Measurements from ENCODE around the gene RHO. TPM values are rescaled to one million over a fixed set of nuclear protein-coding genes. Genes with fewer than 3 reads are reported as not detected.

RHO gene
- total and polyA plus RNA-seq, 10 of the 15 experiments (the other 5 are each of a cell fraction or from before 2014, with no cell fraction given): not detected

DNA sequence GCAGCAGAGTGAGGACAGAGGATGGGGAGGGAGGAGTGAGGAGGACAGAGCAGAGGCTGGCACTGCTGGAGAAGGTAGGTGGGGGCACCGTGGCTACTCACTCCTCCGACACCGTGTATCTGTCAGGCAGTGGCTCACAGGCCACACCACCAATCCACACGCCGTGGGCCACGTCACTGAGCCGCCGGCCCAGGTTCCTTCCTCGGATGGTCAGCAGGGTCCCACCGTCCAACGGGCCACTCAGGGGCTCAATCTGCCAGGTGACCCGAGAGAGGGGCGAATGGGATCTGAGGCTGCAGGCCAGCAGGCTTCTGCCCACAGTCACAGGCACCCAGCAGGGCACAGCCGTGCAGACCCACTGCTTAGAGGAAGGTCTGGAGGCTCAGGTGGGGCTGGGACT is 45.1 kb downstream of the RHO start (continued):
- no peak for TF ChIP-seq EP300 (IDR thresholded peaks at IDR 0.05; ENCODE audit: borderline replicate concordance in 1 of 2, control insufficient read depth in 1 of 2, low read depth in 2 of 2, low read length in 2 of 2)
- TF ChIP-seq, protein P1, sequence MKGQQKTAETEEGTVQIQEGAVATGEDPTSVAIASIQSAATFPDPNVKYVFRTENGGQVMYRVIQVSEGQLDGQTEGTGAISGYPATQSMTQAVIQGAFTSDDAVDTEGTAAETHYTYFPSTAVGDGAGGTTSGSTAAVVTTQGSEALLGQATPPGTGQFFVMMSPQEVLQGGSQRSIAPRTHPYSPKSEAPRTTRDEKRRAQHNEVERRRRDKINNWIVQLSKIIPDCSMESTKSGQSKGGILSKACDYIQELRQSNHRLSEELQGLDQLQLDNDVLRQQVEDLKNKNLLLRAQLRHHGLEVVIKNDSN (IDR thresholded peaks at IDR 0.05; ENCODE audit: borderline replicate concordance, extremely low read length, insufficient read depth, low read depth, low read length): no peak
- TF ChIP-seq, protein P2, sequence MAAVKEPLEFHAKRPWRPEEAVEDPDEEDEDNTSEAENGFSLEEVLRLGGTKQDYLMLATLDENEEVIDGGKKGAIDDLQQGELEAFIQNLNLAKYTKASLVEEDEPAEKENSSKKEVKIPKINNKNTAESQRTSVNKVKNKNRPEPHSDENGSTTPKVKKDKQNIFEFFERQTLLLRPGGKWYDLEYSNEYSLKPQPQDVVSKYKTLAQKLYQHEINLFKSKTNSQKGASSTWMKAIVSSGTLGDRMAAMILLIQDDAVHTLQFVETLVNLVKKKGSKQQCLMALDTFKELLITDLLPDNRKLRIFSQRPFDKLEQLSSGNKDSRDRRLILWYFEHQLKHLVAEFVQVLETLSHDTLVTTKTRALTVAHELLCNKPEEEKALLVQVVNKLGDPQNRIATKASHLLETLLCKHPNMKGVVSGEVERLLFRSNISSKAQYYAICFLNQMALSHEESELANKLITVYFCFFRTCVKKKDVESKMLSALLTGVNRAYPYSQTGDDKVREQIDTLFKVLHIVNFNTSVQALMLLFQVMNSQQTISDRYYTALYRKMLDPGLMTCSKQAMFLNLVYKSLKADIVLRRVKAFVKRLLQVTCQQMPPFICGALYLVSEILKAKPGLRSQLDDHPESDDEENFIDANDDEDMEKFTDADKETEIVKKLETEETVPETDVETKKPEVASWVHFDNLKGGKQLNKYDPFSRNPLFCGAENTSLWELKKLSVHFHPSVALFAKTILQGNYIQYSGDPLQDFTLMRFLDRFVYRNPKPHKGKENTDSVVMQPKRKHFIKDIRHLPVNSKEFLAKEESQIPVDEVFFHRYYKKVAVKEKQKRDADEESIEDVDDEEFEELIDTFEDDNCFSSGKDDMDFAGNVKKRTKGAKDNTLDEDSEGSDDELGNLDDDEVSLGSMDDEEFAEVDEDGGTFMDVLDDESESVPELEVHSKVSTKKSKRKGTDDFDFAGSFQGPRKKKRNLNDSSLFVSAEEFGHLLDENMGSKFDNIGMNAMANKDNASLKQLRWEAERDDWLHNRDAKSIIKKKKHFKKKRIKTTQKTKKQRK (IDR thresholded peaks at IDR 0.05; ENCODE audit: low read depth, low read length): no peak
- TF ChIP-seq, protein P3, sequence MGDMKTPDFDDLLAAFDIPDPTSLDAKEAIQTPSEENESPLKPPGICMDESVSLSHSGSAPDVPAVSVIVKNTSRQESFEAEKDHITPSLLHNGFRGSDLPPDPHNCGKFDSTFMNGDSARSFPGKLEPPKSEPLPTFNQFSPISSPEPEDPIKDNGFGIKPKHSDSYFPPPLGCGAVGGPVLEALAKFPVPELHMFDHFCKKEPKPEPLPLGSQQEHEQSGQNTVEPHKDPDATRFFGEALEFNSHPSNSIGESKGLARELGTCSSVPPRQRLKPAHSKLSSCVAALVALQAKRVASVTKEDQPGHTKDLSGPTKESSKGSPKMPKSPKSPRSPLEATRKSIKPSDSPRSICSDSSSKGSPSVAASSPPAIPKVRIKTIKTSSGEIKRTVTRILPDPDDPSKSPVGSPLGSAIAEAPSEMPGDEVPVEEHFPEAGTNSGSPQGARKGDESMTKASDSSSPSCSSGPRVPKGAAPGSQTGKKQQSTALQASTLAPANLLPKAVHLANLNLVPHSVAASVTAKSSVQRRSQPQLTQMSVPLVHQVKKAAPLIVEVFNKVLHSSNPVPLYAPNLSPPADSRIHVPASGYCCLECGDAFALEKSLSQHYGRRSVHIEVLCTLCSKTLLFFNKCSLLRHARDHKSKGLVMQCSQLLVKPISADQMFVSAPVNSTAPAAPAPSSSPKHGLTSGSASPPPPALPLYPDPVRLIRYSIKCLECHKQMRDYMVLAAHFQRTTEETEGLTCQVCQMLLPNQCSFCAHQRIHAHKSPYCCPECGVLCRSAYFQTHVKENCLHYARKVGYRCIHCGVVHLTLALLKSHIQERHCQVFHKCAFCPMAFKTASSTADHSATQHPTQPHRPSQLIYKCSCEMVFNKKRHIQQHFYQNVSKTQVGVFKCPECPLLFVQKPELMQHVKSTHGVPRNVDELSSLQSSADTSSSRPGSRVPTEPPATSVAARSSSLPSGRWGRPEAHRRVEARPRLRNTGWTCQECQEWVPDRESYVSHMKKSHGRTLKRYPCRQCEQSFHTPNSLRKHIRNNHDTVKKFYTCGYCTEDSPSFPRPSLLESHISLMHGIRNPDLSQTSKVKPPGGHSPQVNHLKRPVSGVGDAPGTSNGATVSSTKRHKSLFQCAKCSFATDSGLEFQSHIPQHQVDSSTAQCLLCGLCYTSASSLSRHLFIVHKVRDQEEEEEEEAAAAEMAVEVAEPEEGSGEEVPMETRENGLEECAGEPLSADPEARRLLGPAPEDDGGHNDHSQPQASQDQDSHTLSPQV (IDR thresholded peaks at IDR 0.05): no peak
- TF ChIP-seq, protein P4, sequence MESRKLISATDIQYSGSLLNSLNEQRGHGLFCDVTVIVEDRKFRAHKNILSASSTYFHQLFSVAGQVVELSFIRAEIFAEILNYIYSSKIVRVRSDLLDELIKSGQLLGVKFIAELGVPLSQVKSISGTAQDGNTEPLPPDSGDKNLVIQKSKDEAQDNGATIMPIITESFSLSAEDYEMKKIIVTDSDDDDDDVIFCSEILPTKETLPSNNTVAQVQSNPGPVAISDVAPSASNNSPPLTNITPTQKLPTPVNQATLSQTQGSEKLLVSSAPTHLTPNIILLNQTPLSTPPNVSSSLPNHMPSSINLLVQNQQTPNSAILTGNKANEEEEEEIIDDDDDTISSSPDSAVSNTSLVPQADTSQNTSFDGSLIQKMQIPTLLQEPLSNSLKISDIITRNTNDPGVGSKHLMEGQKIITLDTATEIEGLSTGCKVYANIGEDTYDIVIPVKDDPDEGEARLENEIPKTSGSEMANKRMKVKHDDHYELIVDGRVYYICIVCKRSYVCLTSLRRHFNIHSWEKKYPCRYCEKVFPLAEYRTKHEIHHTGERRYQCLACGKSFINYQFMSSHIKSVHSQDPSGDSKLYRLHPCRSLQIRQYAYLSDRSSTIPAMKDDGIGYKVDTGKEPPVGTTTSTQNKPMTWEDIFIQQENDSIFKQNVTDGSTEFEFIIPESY (IDR thresholded peaks at IDR 0.05): no peak
- TF ChIP-seq BHLHE40 (IDR thresholded peaks at IDR 0.05; ENCODE audit: borderline replicate concordance in 1 of 2, low read depth in 2 of 2, low read length in 1 of 2): no peak
- TF ChIP-seq PAX5 (IDR thresholded peaks at IDR 0.05; ENCODE audit: borderline replicate concordance, low read depth, low read length): no peak
- TF ChIP-seq, protein P5, sequence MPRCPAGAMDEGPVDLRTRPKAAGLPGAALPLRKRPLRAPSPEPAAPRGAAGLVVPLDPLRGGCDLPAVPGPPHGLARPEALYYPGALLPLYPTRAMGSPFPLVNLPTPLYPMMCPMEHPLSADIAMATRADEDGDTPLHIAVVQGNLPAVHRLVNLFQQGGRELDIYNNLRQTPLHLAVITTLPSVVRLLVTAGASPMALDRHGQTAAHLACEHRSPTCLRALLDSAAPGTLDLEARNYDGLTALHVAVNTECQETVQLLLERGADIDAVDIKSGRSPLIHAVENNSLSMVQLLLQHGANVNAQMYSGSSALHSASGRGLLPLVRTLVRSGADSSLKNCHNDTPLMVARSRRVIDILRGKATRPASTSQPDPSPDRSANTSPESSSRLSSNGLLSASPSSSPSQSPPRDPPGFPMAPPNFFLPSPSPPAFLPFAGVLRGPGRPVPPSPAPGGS (IDR thresholded peaks at IDR 0.05; ENCODE audit: borderline replicate concordance, insufficient read depth, low read depth, low read length, poor library complexity, severe bottlenecking): no peak
- TF ChIP-seq HCFC1 (IDR thresholded peaks at IDR 0.05; ENCODE audit: low read length): no peak
- TF ChIP-seq CEBPB (IDR thresholded peaks at IDR 0.05; ENCODE audit: borderline replicate concordance in 1 of 2, low read depth in 2 of 2, low read length in 2 of 2): no peak
- TF ChIP-seq ZNF274 (IDR thresholded peaks at IDR 0.05; ENCODE audit: insufficient read depth, insufficient read length): no peak
- no peak for TF ChIP-seq FOXM1 (IDR thresholded peaks at IDR 0.05; ENCODE audit: low read depth, low read length)

Data from GM12878 (cell line).